TTC549 (cell line): ENCODE measurements around the gene DAAM1.

Source experiments
- FAIRE-seq: peaks from 2 replicates; lab custom pipeline; 2012; peaks lifted over from hg19 to GRCh38; lab: Jason Lieb, UNC

Gene DAAM1

GRCh38 chr14:59343585-59343984, 155.1 kb downstream of the DAAM1 start:
- no peak for FAIRE-seq

GRCh38 chr14:59344016-59344415, 155.5 kb downstream of the DAAM1 start:
- FAIRE-seq = no peak

- FAIRE-seq = no peak
Observed at GRCh38 chr14:59344691-59345455, 156.4 kb downstream of the DAAM1 start.

- no peak for FAIRE-seq
Observed at GRCh38 chr14:59346329-59346728, 157.9 kb downstream of the DAAM1 start.

GRCh38 chr14:59346796-59347510, 158.5 kb downstream of the DAAM1 start:
- FAIRE-seq = no peak

GRCh38 chr14:59347511-59347900, 159.0 kb downstream of the DAAM1 start:
- FAIRE-seq = no peak

- no peak for FAIRE-seq
Observed at GRCh38 chr14:59347915-59348314, 159.4 kb downstream of the DAAM1 start.

- no peak for FAIRE-seq
Observed at GRCh38 chr14:59349258-59349701, 160.8 kb downstream of the DAAM1 start.

GRCh38 chr14:59352961-59353360, 164.5 kb downstream of the DAAM1 start:
- no peak for FAIRE-seq

- FAIRE-seq = no peak
Observed at GRCh38 chr14:59354666-59355065, 166.2 kb downstream of the DAAM1 start.

GRCh38 chr14:59355091-59355490, 166.6 kb downstream of the DAAM1 start:
- no peak for FAIRE-seq

GRCh38 chr14:59356312-59356711, 167.8 kb downstream of the DAAM1 start:
- no peak for FAIRE-seq

GRCh38 chr14:59356767-59357166, 168.3 kb downstream of the DAAM1 start:
- no peak for FAIRE-seq

GRCh38 chr14:59358102-59358501, 169.6 kb downstream of the DAAM1 start:
- FAIRE-seq = no peak

GRCh38 chr14:59358784-59359183, 170.3 kb downstream of the DAAM1 start:
- FAIRE-seq = no peak

GRCh38 chr14:59359431-59360124, 171.1 kb downstream of the DAAM1 start:
- no peak for FAIRE-seq

- no peak for FAIRE-seq
Observed at GRCh38 chr14:59360233-59360632, 171.8 kb downstream of the DAAM1 start.

- FAIRE-seq = no peak
Observed at GRCh38 chr14:59360923-59361794, 172.7 kb downstream of the DAAM1 start.

- no peak for FAIRE-seq
Observed at GRCh38 chr14:59362513-59362912, 174.0 kb downstream of the DAAM1 start.

GRCh38 chr14:59363531-59364226, 175.2 kb downstream of the DAAM1 start:
- FAIRE-seq = no peak

- FAIRE-seq = no peak
Observed at GRCh38 chr14:59370158-59370742, 181.8 kb downstream of the DAAM1 start.
